Measurements from ENCODE around the gene TRMT44.

Gene TRMT44

GRCh38 chr4:8428288-8429097, 12.1 kb upstream of the TRMT44 start:
- Histone ChIP-seq H3K4me1 (ENCODE audit: low read length) (peaks cover 8% of the 10 kb centered on the region), H3K27ac (ENCODE audit: low read length) (peak overlapping the region; percentile 74), H2AFZ (ENCODE audit: low read depth, low read length) (0 out of 2 replicates have a peak overlapping the region, but pooled peaks have one; percentile 17), H3K27me3 (ENCODE audit: low read depth, low read length) (no peaks in the 10 kb centered on the region), H3K9ac (ENCODE audit: low read length) (peak overlapping the region; percentile 90), H3K4me2 (ENCODE audit: low read length) (peak overlapping the region; percentile 96), H3K36me3 (replicated peaks; ENCODE audit: low read depth, low read length) (peaks cover 5% of the 10 kb centered on the region), H3K9me3 (ENCODE audit: insufficient read depth, low read length) (no peaks in the 10 kb centered on the region), H3K4me3 (ENCODE audit: low read length) (peak overlapping the region; percentile 92), H3K79me2 (ENCODE audit: low read length) (peaks cover 30% of the 10 kb centered on the region), H4K20me1 (ENCODE audit: insufficient read depth, low read length) (no peaks in the 10 kb centered on the region)
- no peak for TF ChIP-seq EZH2phosphoT487 (IDR thresholded peaks at IDR 0.05; ENCODE audit: low read depth)
- peak; percentile 24; the same call in 1 of the 2 replicates for TF ChIP-seq CTCF (IDR thresholded peaks at IDR 0.05; ENCODE audit: low read depth, low read length)

- H3K9me3 ChIP-seq (ENCODE audit: insufficient read depth, low read length): no peaks in the 10 kb centered on the region
- no peaks in the 10 kb centered on the region for H4K20me1 ChIP-seq (ENCODE audit: insufficient read depth, low read length)
- no peak overlapping the region for H2AFZ ChIP-seq (ENCODE audit: low read depth, low read length)
- peaks cover 5% of the 10 kb centered on the region for H3K36me3 ChIP-seq (replicated peaks; ENCODE audit: low read depth, low read length)
- H3K9ac ChIP-seq (ENCODE audit: low read length): no peak overlapping the region
- no peak overlapping the region for H3K4me3 ChIP-seq (ENCODE audit: low read length)
- H3K4me2 ChIP-seq (ENCODE audit: low read length): no peak overlapping the region
- H3K4me1 ChIP-seq (ENCODE audit: low read length): peaks cover 24% of the 10 kb centered on the region
- no peaks in the 10 kb centered on the region for H3K27me3 ChIP-seq (ENCODE audit: low read depth, low read length)
- TF ChIP-seq EZH2phosphoT487 (IDR thresholded peaks at IDR 0.05; ENCODE audit: low read depth): no peak
- H3K27ac ChIP-seq (ENCODE audit: low read length): no peak overlapping the region
- peaks cover 38% of the 10 kb centered on the region for H3K79me2 ChIP-seq (ENCODE audit: low read length)
These were observed 9.0 kb upstream of the TRMT44 start for GRCh38 chr4:8431553-8431952.

- Histone ChIP-seq H4K20me1 (ENCODE audit: insufficient read depth, low read length) (no peaks in the 10 kb centered on the region), H3K79me2 (ENCODE audit: low read length) (peaks cover 38% of the 10 kb centered on the region), H2AFZ (ENCODE audit: low read depth, low read length) (no peak overlapping the region), H3K4me1 (ENCODE audit: low read length) (peaks cover 25% of the 10 kb centered on the region), H3K27ac (ENCODE audit: low read length) (no peak overlapping the region), H3K4me3 (ENCODE audit: low read length) (no peak overlapping the region), H3K36me3 (replicated peaks; ENCODE audit: low read depth, low read length) (peaks cover 8% of the 10 kb centered on the region), H3K9ac (ENCODE audit: low read length) (no peak overlapping the region), H3K4me2 (ENCODE audit: low read length) (no peak overlapping the region), H3K27me3 (ENCODE audit: low read depth, low read length) (no peaks in the 10 kb centered on the region), H3K9me3 (ENCODE audit: insufficient read depth, low read length) (no peaks in the 10 kb centered on the region)
- TF ChIP-seq EZH2phosphoT487 (IDR thresholded peaks at IDR 0.05; ENCODE audit: low read depth) (no peak), CTCF (IDR thresholded peaks at IDR 0.05; ENCODE audit: low read depth, low read length) (no peak)
These were observed 7.4 kb upstream of the TRMT44 start for GRCh38 chr4:8433136-8433535.

- peaks cover 30% of the 10 kb centered on the region for H3K4me1 ChIP-seq (ENCODE audit: low read length)
- H4K20me1 ChIP-seq (ENCODE audit: insufficient read depth, low read length): no peaks in the 10 kb centered on the region
- H3K27ac ChIP-seq (ENCODE audit: low read length): peak overlapping the region; percentile 95
- no peak overlapping the region for H2AFZ ChIP-seq (ENCODE audit: low read depth, low read length)
- peak overlapping the region; percentile 80 for H3K4me3 ChIP-seq (ENCODE audit: low read length)
- H3K9ac ChIP-seq (ENCODE audit: low read length): peak overlapping the region; percentile 79
- H3K27me3 ChIP-seq (ENCODE audit: low read depth, low read length): no peaks in the 10 kb centered on the region
- peaks cover 8% of the 10 kb centered on the region for H3K36me3 ChIP-seq (replicated peaks; ENCODE audit: low read depth, low read length)
- no peaks in the 10 kb centered on the region for H3K9me3 ChIP-seq (ENCODE audit: insufficient read depth, low read length)
- no peak for TF ChIP-seq CTCF (IDR thresholded peaks at IDR 0.05; ENCODE audit: low read depth, low read length)
- TF ChIP-seq EZH2phosphoT487 (IDR thresholded peaks at IDR 0.05; ENCODE audit: low read depth): no peak
- H3K79me2 ChIP-seq (ENCODE audit: low read length): peaks cover 52% of the 10 kb centered on the region
- H3K4me2 ChIP-seq (ENCODE audit: low read length): peak overlapping the region; percentile 90
These were observed 6.1 kb upstream of the TRMT44 start for GRCh38 chr4:8434251-8435073.

Data from OCI-LY3 (cell line).